GM21390 (cell line): ENCODE data around the gene GCDH.
"Not testable (repeated sequence)": the region's sequence is repeated elsewhere in the genome, so short reads cannot be mapped to it uniquely, and the experiment has no call there.

Source experiments
- ATAC-seq: cut with Tn5 transposase; IDR thresholded peaks from one replicate; pipeline ENCODE4 v1.9.1; 2021; ENCODE audit not compliant: unreplicated experiment

GCDH gene

GRCh38 chr19:12872255-12872654 is 18.7 kb upstream of the GCDH start:
- ATAC-seq, result no peak

GRCh38 chr19:12872941-12873890 is 17.7 kb upstream of the GCDH start:
- no peak for ATAC-seq

GRCh38 chr19:12873891-12874745 is 16.8 kb upstream of the GCDH start:
- no peak for ATAC-seq

- no peak for ATAC-seq
Observed at GRCh38 chr19:12875086-12875485, 15.9 kb upstream of the GCDH start.

GRCh38 chr19:12880551-12881171 is 10.3 kb upstream of the GCDH start:
- peak; percentile 19 for ATAC-seq

- ATAC-seq, result peak; percentile 90
Observed at GRCh38 chr19:12881172-12881808, 9.7 kb upstream of the GCDH start, which contains the start of gene DNASE2. DNASE2 (minus strand) TSS chr19:12881449; CDS start chr19:12881375, 74 bp downstream.

- no peak for ATAC-seq
Observed at GRCh38 chr19:12882589-12882988, 8.4 kb upstream of the GCDH start.

- no peak for ATAC-seq
Observed at GRCh38 chr19:12884202-12884601, 6.8 kb upstream of the GCDH start.

GRCh38 chr19:12884627-12884925 is 6.4 kb upstream of the GCDH start:
- ATAC-seq, result no peak

GRCh38 chr19:12884926-12885748 is 5.8 kb upstream of the GCDH start:
- ATAC-seq, result no peak

- ATAC-seq, result no peak
Observed at GRCh38 chr19:12885749-12886650, 5.0 kb upstream of the GCDH start.

GRCh38 chr19:12886651-12886968 is 4.3 kb upstream of the GCDH start:
- ATAC-seq, result no peak

- no peak for ATAC-seq
Observed at GRCh38 chr19:12886969-12887747, 3.8 kb upstream of the GCDH start, which contains the start of gene KLF1. KLF1 (minus strand) TSS chr19:12887201; CDS start chr19:12887140, 61 bp downstream.

- no peak for ATAC-seq
Observed at GRCh38 chr19:12888006-12888603, 2.9 kb upstream of the GCDH start.

- ATAC-seq, result not testable (repeated sequence)
Observed at GRCh38 chr19:12890299-12890786, 617 bp upstream of the GCDH start.

GRCh38 chr19:12891553-12892021 is 627 bp downstream of the GCDH start:
- no peak for ATAC-seq

GRCh38 chr19:12893582-12893981 is 2.6 kb downstream of the GCDH start:
- no peak for ATAC-seq

GRCh38 chr19:12896460-12896859 is 5.5 kb downstream of the GCDH start:
- ATAC-seq, result no peak
